Dendritic cell treated with granulocyte-macrophage colony-stimulating factor and Interleukin-4, amounts not matched to agents 40 ng/mL and 50 ng/mL, for 4 days (primary cell): ENCODE measurements around the gene OSBPL9.
"Not testable (repeated sequence)": the region's sequence is repeated elsewhere in the genome, so short reads cannot be mapped to it uniquely, and the experiment has no call there.

Experiments used
- H3K27ac Mint-ChIP-seq: one replicate; pipeline ENCODE4 v1.8.0; 2022; ENCODE audit warnings: mild to moderate bottlenecking, mixed read lengths
- H3K27me3 Mint-ChIP-seq: one replicate; pipeline ENCODE4 v1.8.0; 2022; ENCODE audit warnings: mild to moderate bottlenecking, mixed read lengths
- H3K36me3 Mint-ChIP-seq: one replicate; pipeline ENCODE4 v1.8.0; 2022; ENCODE audit warnings: low read depth, mixed read lengths
- H3K4me1 Mint-ChIP-seq: one replicate; pipeline ENCODE4 v1.8.0; 2022; ENCODE audit warnings: low read depth, mixed read lengths
- H3K4me3 Mint-ChIP-seq: one replicate; pipeline ENCODE4 v1.8.0; 2022; ENCODE audit warnings: mild to moderate bottlenecking, moderate library complexity, mixed read lengths
- H3K9me3 Mint-ChIP-seq: one replicate; pipeline ENCODE4 v1.8.0; 2022; ENCODE audit warnings: mixed read lengths
- intact Hi-C: fragments of 100-400 bp; cut with micrococcal nuclease; formaldehyde crosslinking; loops from one replicate; pipeline ENCODE4 v1.15.0; 2022

OSBPL9 gene

GRCh38 chr1:51673279-51673678 is 56.4 kb downstream of the OSBPL9 start:
- peaks cover 7% of the 10 kb centered on the region for H3K4me1 Mint-ChIP-seq
- H3K4me3 Mint-ChIP-seq, result no peak overlapping the region
- intact Hi-C loops, result no loop called here
- no peaks in the 10 kb centered on the region for H3K9me3 Mint-ChIP-seq
- no peaks in the 10 kb centered on the region for H3K27me3 Mint-ChIP-seq
- H3K36me3 Mint-ChIP-seq, result peaks cover 15% of the 10 kb centered on the region
- no peak overlapping the region for H3K27ac Mint-ChIP-seq

GRCh38 chr1:51675177-51675780 is 58.4 kb downstream of the OSBPL9 start:
- Mint-ChIP-seq H3K4me3 (no peak overlapping the region), H3K36me3 (peaks cover 10% of the 10 kb centered on the region), H3K4me1 (no peaks in the 10 kb centered on the region), H3K27me3 (no peaks in the 10 kb centered on the region), H3K9me3 (no peaks in the 10 kb centered on the region), H3K27ac (no peak overlapping the region)
- intact Hi-C loops, result no loop called here

- Mint-ChIP-seq H3K36me3 (peaks cover 2% of the 10 kb centered on the region), H3K4me1 (no peaks in the 10 kb centered on the region), H3K27me3 (no peaks in the 10 kb centered on the region), H3K27ac (no peak overlapping the region), H3K4me3 (no peak overlapping the region), H3K9me3 (no peaks in the 10 kb centered on the region)
- intact Hi-C loops, result no loop called here
Observed at GRCh38 chr1:51679435-51679834, 62.5 kb downstream of the OSBPL9 start.

- intact Hi-C loops, result no loop called here
- Mint-ChIP-seq H3K9me3 (no peaks in the 10 kb centered on the region), H3K27ac (no peak overlapping the region), H3K36me3 (no peaks in the 10 kb centered on the region), H3K4me1 (peaks cover 18% of the 10 kb centered on the region), H3K27me3 (no peaks in the 10 kb centered on the region), H3K4me3 (no peak overlapping the region)
Observed at GRCh38 chr1:51684776-51685175, 67.9 kb downstream of the OSBPL9 start.

- no peak overlapping the region for H3K27ac Mint-ChIP-seq
- H3K36me3 Mint-ChIP-seq, result no peaks in the 10 kb centered on the region
- H3K27me3 Mint-ChIP-seq, result no peaks in the 10 kb centered on the region
- no peaks in the 10 kb centered on the region for H3K9me3 Mint-ChIP-seq
- intact Hi-C loops, result no loop called here
- peaks cover 19% of the 10 kb centered on the region for H3K4me1 Mint-ChIP-seq
- H3K4me3 Mint-ChIP-seq, result no peak overlapping the region
Observed at GRCh38 chr1:51686450-51686849, 69.6 kb downstream of the OSBPL9 start.

GRCh38 chr1:51689075-51689440 is 72.2 kb downstream of the OSBPL9 start:
- peaks cover 19% of the 10 kb centered on the region for H3K4me1 Mint-ChIP-seq
- no peaks in the 10 kb centered on the region for H3K9me3 Mint-ChIP-seq
- no peak overlapping the region for H3K27ac Mint-ChIP-seq
- H3K27me3 Mint-ChIP-seq, result no peaks in the 10 kb centered on the region
- H3K4me3 Mint-ChIP-seq, result no peak overlapping the region
- intact Hi-C loops, result no loop called here
- no peaks in the 10 kb centered on the region for H3K36me3 Mint-ChIP-seq

- no peaks in the 10 kb centered on the region for H3K36me3 Mint-ChIP-seq
- H3K27me3 Mint-ChIP-seq, result no peaks in the 10 kb centered on the region
- no peaks in the 10 kb centered on the region for H3K9me3 Mint-ChIP-seq
- H3K4me3 Mint-ChIP-seq, result no peak overlapping the region
- peaks cover 19% of the 10 kb centered on the region for H3K4me1 Mint-ChIP-seq
- no peak overlapping the region for H3K27ac Mint-ChIP-seq
- intact Hi-C loops, result no loop called here
Observed at GRCh38 chr1:51689643-51690042, 72.8 kb downstream of the OSBPL9 start.

- H3K27me3 Mint-ChIP-seq, result no peaks in the 10 kb centered on the region
- H3K27ac Mint-ChIP-seq, result no peak overlapping the region
- no peak overlapping the region for H3K4me3 Mint-ChIP-seq
- peaks cover 19% of the 10 kb centered on the region for H3K4me1 Mint-ChIP-seq
- no peaks in the 10 kb centered on the region for H3K9me3 Mint-ChIP-seq
- intact Hi-C loops, result no loop called here
- H3K36me3 Mint-ChIP-seq, result no peaks in the 10 kb centered on the region
Observed at GRCh38 chr1:51690285-51690961, 73.5 kb downstream of the OSBPL9 start.

- Mint-ChIP-seq H3K4me3 (no peak overlapping the region), H3K36me3 (no peaks in the 10 kb centered on the region), H3K27me3 (no peaks in the 10 kb centered on the region), H3K4me1 (peaks cover 16% of the 10 kb centered on the region), H3K27ac (no peak overlapping the region), H3K9me3 (no peaks in the 10 kb centered on the region)
- intact Hi-C loops, result no loop called here
Observed at GRCh38 chr1:51691920-51692319, 75.0 kb downstream of the OSBPL9 start.

GRCh38 chr1:51693419-51694155 is 76.7 kb downstream of the OSBPL9 start:
- intact Hi-C loops, result no loop called here
- peaks cover 20% of the 10 kb centered on the region for H3K4me1 Mint-ChIP-seq
- no peaks in the 10 kb centered on the region for H3K36me3 Mint-ChIP-seq
- no peaks in the 10 kb centered on the region for H3K9me3 Mint-ChIP-seq
- no peaks in the 10 kb centered on the region for H3K27me3 Mint-ChIP-seq
- no peak overlapping the region for H3K4me3 Mint-ChIP-seq
- no peak overlapping the region for H3K27ac Mint-ChIP-seq

GRCh38 chr1:51697166-51697565 is 80.3 kb downstream of the OSBPL9 start:
- no peak overlapping the region for H3K4me3 Mint-ChIP-seq
- no peak overlapping the region for H3K27ac Mint-ChIP-seq
- no peaks in the 10 kb centered on the region for H3K27me3 Mint-ChIP-seq
- intact Hi-C loops, result no loop called here
- H3K9me3 Mint-ChIP-seq, result no peaks in the 10 kb centered on the region
- H3K4me1 Mint-ChIP-seq, result peaks cover 16% of the 10 kb centered on the region
- no peaks in the 10 kb centered on the region for H3K36me3 Mint-ChIP-seq

GRCh38 chr1:51699391-51699790 is 82.5 kb downstream of the OSBPL9 start:
- no peaks in the 10 kb centered on the region for H3K36me3 Mint-ChIP-seq
- intact Hi-C loops, result no loop called here
- H3K27ac Mint-ChIP-seq, result no peak overlapping the region
- H3K9me3 Mint-ChIP-seq, result no peaks in the 10 kb centered on the region
- peaks cover 16% of the 10 kb centered on the region for H3K4me1 Mint-ChIP-seq
- no peak overlapping the region for H3K4me3 Mint-ChIP-seq
- no peaks in the 10 kb centered on the region for H3K27me3 Mint-ChIP-seq

- H3K4me1 Mint-ChIP-seq, result peaks cover 15% of the 10 kb centered on the region
- H3K27me3 Mint-ChIP-seq, H3K27ac Mint-ChIP-seq, H3K36me3 Mint-ChIP-seq, H3K4me3 Mint-ChIP-seq, H3K9me3 Mint-ChIP-seq, intact Hi-C loops: not testable (repeated sequence)
Observed at GRCh38 chr1:51701782-51702181, 84.9 kb downstream of the OSBPL9 start.

GRCh38 chr1:51702220-51702619 is 85.3 kb downstream of the OSBPL9 start:
- H3K4me3 Mint-ChIP-seq, H3K27me3 Mint-ChIP-seq, H3K36me3 Mint-ChIP-seq, H3K9me3 Mint-ChIP-seq, H3K27ac Mint-ChIP-seq, intact Hi-C loops: not testable (repeated sequence)
- peaks cover 10% of the 10 kb centered on the region for H3K4me1 Mint-ChIP-seq
